CD4-positive, alpha-beta T cell (primary cell): Measurements from ENCODE around the gene PRKAR1B. TPM values are rescaled to one million over a fixed set of nuclear protein-coding genes. Genes with fewer than 3 reads are reported as not detected.

Experiments
- ATAC-seq: fragments of 200-7000 bp; cut with Tn5 transposase; one replicate; pipeline ENCODE4 v1.10.0; 2022; ENCODE audit warnings: mild to moderate bottlenecking; ENCODE audit not compliant: poor library complexity
- CTCF ChIA-PET: fragments of 350-600 bp; sonication (Branson Sonifier 250); formaldehyde crosslinking; loops from one replicate; lab custom pipeline; 2021; ENCODE audit warnings: antibody characterized with exemption, inconsistent platforms; lab: Charles Lee
- POLR2A ChIA-PET: fragments of 350-600 bp; sonication (Branson Sonifier 250); formaldehyde crosslinking; loops from one replicate; lab custom pipeline; 2021; ENCODE audit warnings: antibody characterized with exemption, inconsistent platforms; lab: Charles Lee
- DNase-seq, 14 experiments: peaks; one replicate each; pipeline ENCODE4 v3.0.0-alpha.2; 2013 to 2020; ENCODE audit warnings: mixed read lengths in 2 of 14
- H3K27ac ChIP-seq, 2 donors: one replicate each; pipeline versions ENCODE4 v1.5.1 to v1.7.0; 2013; ENCODE audit warnings: low read length in 2 of 2, low read depth in 1 of 2, mild to moderate bottlenecking in 1 of 2
- H3K27me3 ChIP-seq, 2 experiments: 1 replicate in 1 of 2; 2 replicates in 1 of 2; pipeline versions ENCODE4 v1.6.1 to v1.7.0; 2013; ENCODE audit warnings: low read length in 2 of 2, control low read depth in 1 of 2, mild to moderate bottlenecking in 1 of 2, moderate library complexity in 1 of 2; ENCODE audit not compliant: insufficient read depth in 2 of 2, control insufficient read depth in 1 of 2
- H3K36me3 ChIP-seq: one replicate; pipeline ENCODE4 v1.6.1; 2013; ENCODE audit warnings: low read length, control low read depth; ENCODE audit not compliant: insufficient read depth
- H3K4me1 ChIP-seq: one replicate; pipeline ENCODE4 v1.6.1; 2013; ENCODE audit warnings: low read length, control low read depth; ENCODE audit not compliant: insufficient read depth
- H3K4me3 ChIP-seq: one replicate; pipeline ENCODE4 v1.5.1; 2013; ENCODE audit warnings: mild to moderate bottlenecking, low read length, moderate library complexity
- H3K9me3 ChIP-seq, 2 experiments: 1 replicate in 1 of 2; 2 replicates in 1 of 2; pipeline versions ENCODE4 v1.6.1 to v1.7.0; 2013; ENCODE audit warnings: low read length in 2 of 2, mild to moderate bottlenecking in 2 of 2, control low read depth in 1 of 2, moderate library complexity in 1 of 2; ENCODE audit not compliant: control insufficient read depth in 1 of 2, insufficient read depth in 1 of 2
- H3K27ac Mint-ChIP-seq: one replicate; pipeline ENCODE4 v1.8.0; 2020; ENCODE audit warnings: mixed read lengths
- H3K27me3 Mint-ChIP-seq: one replicate; pipeline ENCODE4 v1.8.0; 2021; ENCODE audit warnings: mixed read lengths
- H3K36me3 Mint-ChIP-seq: one replicate; pipeline ENCODE4 v1.8.0; 2021; ENCODE audit warnings: low read depth, mixed read lengths
- H3K4me1 Mint-ChIP-seq: one replicate; pipeline ENCODE4 v1.8.0; 2021; ENCODE audit warnings: low read depth, mixed read lengths
- H3K4me3 Mint-ChIP-seq: one replicate; pipeline ENCODE4 v1.8.0; 2020; ENCODE audit warnings: mild to moderate bottlenecking, mixed read lengths
- H3K9me3 Mint-ChIP-seq: one replicate; pipeline ENCODE4 v1.8.0; 2020; ENCODE audit warnings: mixed read lengths
- intact Hi-C, 2 experiments: fragments of 100-400 bp; cut with DNase I in 1 of 2; cut with micrococcal nuclease in 1 of 2; formaldehyde crosslinking; loops; one replicate each; pipeline versions ENCODE4 v1.15.1 to v1.9.0; 2023 to 2025; cut with DNase I, micrococcal nuclease
- total RNA-seq, 174 experiments: library from RNA in 2 of 174; stranded (reverse) in 2 of 174; gene quantifications; one replicate each; pipeline ENCODE4 v1.2.3 and lab custom pipeline; 2021 to 2026
- TF ChIP-seq, protein P1 (sequence below): fragments of 200-600 bp; IDR thresholded peaks from one replicate; pipeline ENCODE4 v1.8.0; 2022; ENCODE audit warnings: antibody characterized with exemption, mild to moderate bottlenecking

The PRKAR1B gene
- total RNA-seq, 2 experiments from 2014 or later, result 18.8 to 19.5 TPM

DNA sequence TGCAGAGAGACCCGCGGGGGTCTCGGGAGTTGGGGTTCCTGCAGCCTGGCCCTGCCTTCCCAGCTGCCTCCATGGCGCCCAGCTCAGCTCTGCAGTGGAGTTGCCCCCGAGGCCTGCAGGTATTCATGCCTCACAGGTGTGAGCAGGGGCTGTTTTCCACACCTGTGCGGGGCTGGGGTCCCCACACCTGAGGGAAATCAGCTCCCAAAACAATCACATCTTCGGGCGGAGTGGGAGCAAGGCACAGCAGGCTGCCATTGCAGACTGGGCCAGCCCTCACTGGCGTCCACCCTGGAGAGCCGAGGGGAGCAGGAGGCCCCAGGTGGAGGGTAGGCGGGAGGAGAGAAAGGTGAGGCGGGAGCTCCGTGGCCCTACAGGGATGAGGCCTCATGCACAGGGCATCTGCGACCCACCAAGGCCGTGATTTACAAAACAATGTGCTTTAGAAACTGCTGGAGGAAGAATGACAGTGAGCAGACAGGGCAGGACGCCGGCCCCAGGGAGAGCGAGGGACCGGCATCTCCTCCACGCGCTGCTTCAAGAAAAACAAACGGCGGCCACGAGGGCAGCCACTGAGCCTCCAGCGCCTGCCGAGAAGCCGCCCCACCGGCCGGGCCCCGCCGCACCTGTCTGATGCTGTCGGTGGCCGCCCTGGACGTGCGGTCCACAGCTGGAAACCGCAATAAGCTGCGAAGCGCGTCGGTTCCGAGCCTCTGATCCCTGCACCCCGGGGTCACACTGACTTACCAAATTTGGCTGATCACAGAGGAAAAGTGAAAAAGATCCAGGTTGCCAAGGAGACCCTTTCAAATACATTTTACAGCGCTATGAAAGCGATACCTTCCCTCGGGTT lies 154.4 kb downstream of the PRKAR1B start:
- H3K27ac ChIP-seq, result no peak overlapping the region
- no peak for ATAC-seq
- H3K9me3 ChIP-seq, result peaks cover 0 to 21% of the 10 kb centered on the region in 2 experiments
- Mint-ChIP-seq H3K36me3 (peaks cover 4% of the 10 kb centered on the region), H3K9me3 (no peaks in the 10 kb centered on the region), H3K27me3 (no peaks in the 10 kb centered on the region), H3K4me3 (no peak overlapping the region), H3K27ac (no peak overlapping the region), H3K4me1 (no peaks in the 10 kb centered on the region)
- TF ChIP-seq, protein P1, sequence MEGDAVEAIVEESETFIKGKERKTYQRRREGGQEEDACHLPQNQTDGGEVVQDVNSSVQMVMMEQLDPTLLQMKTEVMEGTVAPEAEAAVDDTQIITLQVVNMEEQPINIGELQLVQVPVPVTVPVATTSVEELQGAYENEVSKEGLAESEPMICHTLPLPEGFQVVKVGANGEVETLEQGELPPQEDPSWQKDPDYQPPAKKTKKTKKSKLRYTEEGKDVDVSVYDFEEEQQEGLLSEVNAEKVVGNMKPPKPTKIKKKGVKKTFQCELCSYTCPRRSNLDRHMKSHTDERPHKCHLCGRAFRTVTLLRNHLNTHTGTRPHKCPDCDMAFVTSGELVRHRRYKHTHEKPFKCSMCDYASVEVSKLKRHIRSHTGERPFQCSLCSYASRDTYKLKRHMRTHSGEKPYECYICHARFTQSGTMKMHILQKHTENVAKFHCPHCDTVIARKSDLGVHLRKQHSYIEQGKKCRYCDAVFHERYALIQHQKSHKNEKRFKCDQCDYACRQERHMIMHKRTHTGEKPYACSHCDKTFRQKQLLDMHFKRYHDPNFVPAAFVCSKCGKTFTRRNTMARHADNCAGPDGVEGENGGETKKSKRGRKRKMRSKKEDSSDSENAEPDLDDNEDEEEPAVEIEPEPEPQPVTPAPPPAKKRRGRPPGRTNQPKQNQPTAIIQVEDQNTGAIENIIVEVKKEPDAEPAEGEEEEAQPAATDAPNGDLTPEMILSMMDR, result no peak
- no peaks in the 10 kb centered on the region for H3K27me3 ChIP-seq
- H3K4me1 ChIP-seq, result no peaks in the 10 kb centered on the region
- POLR2A ChIA-PET, result no interaction called here
- H3K36me3 ChIP-seq, result no peaks in the 10 kb centered on the region
- DNase-seq, result no peak
- intact Hi-C loops, result no loop called here
- no peak overlapping the region for H3K4me3 ChIP-seq
- CTCF ChIA-PET, result no interaction called here

DNA sequence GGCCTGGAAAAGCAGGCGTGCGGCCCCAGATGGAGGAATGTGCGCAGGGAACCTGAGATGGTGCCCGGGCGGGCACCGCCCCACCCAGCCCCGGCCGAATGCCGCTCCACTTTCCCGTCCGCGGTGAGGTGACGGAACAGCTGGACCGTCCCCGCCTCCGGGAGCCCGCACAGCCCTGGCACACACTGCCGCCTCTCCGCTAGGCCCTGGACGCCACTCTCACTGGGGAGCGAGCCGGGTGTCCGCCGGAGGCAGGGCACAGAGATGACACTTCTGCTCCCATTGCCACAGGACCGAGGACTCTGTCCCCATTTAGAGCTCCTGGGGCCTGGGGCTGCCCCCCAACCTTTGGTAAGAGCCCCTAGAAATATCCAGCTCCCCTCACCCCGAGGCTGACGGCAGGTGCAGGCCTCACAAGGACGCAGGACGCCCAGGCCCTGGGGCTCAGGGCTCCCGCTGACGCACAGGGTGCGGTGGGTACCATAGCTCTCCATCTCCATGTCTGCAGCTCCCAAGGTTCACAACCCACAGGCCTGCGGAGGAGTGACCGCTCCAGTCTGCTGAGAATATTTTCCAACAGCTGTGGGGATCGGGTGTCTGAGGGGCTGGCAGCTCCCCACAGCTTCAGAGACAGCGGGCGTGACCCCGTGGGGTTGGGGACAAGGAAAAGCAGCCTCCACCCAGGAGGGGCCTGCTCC lies 155.2 kb downstream of the PRKAR1B start:
- intact Hi-C loops, result no loop called here
- Histone ChIP-seq H3K36me3 (no peaks in the 10 kb centered on the region), H3K27ac (no peak overlapping the region), H3K4me1 (no peaks in the 10 kb centered on the region), H3K9me3 (peaks cover 0 to 21% of the 10 kb centered on the region in 2 experiments), H3K4me3 (no peak overlapping the region), H3K27me3 (no peaks in the 10 kb centered on the region)
- H3K9me3 Mint-ChIP-seq, result no peaks in the 10 kb centered on the region
- H3K4me1 Mint-ChIP-seq, result no peaks in the 10 kb centered on the region
- no peak overlapping the region for H3K27ac Mint-ChIP-seq
- ATAC-seq, result no peak
- H3K4me3 Mint-ChIP-seq, result no peak overlapping the region
- no peaks in the 10 kb centered on the region for H3K27me3 Mint-ChIP-seq
- peaks cover 4% of the 10 kb centered on the region for H3K36me3 Mint-ChIP-seq
- ChIA-PET CTCF (no interaction called here), POLR2A (no interaction called here)
- no peak for DNase-seq
- TF ChIP-seq, protein P1, result no peak

GRCh38 chr7:571096-571717 lies 155.9 kb downstream of the PRKAR1B start:
- ChIA-PET POLR2A (no interaction called here), CTCF (no interaction called here)
- Histone ChIP-seq H3K27me3 (no peaks in the 10 kb centered on the region), H3K9me3 (peaks cover 0 to 21% of the 10 kb centered on the region in 2 experiments), H3K4me3 (no peak overlapping the region), H3K36me3 (no peaks in the 10 kb centered on the region), H3K27ac (no peak overlapping the region), H3K4me1 (no peaks in the 10 kb centered on the region)
- Mint-ChIP-seq H3K27ac (no peak overlapping the region), H3K4me3 (no peak overlapping the region), H3K27me3 (no peaks in the 10 kb centered on the region), H3K9me3 (no peaks in the 10 kb centered on the region), H3K36me3 (peaks cover 4% of the 10 kb centered on the region), H3K4me1 (no peaks in the 10 kb centered on the region)
- TF ChIP-seq, protein P1, result no peak
- DNase-seq, result no peak
- ATAC-seq, result no peak
- intact Hi-C loops, result no loop called here
